Hematopoietic multipotent progenitor cell (in vitro differentiated cells): ENCODE data around the gene LIMS1. TPM values are rescaled to one million over a fixed set of nuclear protein-coding genes. Genes with fewer than 3 reads are reported as not detected.
A peak's percentile ranks its signal among the peaks of the same experiment; 100 is the strongest.
"Not testable (repeated sequence)": the region's sequence is repeated elsewhere in the genome, so short reads cannot be mapped to it uniquely, and the experiment has no call there.

Experiments
- DNase-seq, 3 donors: peaks; one replicate each; pipeline ENCODE4 v3.0.0-alpha.2; 2011 to 2015; ENCODE audit warnings: low read depth in 2 of 3, low spot score in 2 of 3
- total RNA-seq: library from RNA; depleted of rRNA; stranded (reverse); fragments of >200 nt; gene quantifications from one replicate; pipeline ENCODE4 v1.2.3, GENCODE V29; 2012

The LIMS1 gene
- total RNA-seq, 1 donor = 198 TPM

DNA sequence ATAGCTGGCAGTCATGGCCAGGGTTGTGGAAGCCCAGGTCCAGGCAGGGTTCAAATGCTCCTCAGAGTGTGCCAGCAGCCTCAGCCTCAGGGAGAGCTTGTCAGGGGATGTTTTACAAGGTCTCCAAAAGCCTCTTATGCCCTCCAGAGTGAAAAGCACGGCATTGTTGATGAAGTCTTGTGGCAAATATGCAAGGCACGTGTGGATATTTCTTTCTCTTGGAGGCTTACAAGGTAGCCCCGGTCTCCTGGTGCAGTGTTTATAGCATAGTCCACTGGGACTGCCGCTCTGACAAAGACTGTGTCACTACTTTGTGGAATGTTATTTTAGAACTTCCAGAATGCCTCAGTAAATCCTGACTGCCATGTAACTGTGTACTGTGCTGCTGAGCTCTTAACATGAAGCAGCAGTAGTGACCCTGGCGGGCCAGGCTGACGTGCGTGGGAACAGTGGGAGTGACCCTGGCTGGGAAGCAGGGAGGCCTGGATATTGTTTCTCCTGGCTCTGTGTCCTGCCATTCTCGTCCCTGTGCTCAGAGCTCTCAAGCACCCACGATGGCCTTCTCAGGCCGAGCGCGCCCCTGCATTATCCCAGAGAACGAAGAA lies 120.4 kb downstream of the LIMS1 start:
- not testable (repeated sequence) for DNase-seq

DNA sequence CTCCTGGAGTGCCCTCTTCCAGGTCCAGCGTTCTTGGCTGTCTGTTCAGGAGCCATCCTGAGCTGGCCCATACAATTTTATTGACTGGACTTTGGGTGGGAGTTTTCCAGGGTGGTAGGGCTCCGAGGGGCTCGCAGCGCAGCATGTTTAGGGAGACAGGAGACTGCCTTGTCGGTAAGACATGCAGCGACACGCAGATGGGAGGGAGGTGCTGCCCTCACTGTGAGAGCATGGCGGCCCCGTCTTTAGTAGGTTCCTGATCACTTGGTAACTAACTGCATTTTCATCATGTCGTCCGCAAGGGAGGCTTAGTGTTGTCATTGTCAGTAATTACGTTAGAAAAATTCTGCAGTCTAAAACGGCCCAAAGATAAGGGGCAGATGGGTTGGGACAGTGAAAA lies 121.0 kb downstream of the LIMS1 start:
- not testable (repeated sequence) for DNase-seq

DNA sequence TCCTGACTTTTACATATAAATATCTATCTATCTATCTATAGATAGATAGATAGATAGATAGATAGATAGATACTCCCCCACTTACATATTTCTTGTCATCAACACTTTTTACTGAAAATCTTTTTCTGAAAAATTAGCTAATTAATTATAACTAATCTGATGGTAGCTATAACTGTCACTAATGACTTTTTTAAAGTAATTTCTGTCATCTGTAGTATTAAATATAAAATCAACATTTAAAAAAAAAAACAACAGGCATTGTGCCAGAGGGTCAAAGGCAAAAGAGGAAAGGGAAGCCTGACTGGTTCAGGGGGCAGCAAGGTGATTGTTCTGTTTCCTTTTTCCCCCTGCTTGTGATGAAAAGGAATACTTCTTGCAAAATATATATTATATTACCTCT lies 122.0 kb downstream of the LIMS1 start:
- not testable (repeated sequence) for DNase-seq

DNA sequence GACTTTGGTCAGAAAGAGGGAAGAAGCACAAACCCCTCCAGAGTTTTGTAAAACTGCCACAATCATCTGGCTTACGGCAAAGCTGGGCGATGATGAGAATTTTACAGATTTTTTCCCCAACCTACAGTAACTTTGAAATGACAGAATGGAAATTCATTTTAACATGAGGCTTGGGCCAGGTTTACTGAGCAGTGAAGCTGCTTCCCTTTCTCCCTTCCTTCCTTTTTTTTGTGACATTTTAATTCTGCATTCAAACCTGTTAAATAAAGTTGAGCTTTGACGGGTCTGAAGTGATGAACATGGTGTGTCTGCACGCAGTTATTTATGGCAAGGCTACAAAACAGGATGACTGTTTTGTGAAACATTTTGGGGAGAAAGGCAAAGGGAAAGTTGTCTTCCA lies 123.2 kb downstream of the LIMS1 start:
- DNase-seq = peak in 1 of 3 donors; percentile 76

DNA sequence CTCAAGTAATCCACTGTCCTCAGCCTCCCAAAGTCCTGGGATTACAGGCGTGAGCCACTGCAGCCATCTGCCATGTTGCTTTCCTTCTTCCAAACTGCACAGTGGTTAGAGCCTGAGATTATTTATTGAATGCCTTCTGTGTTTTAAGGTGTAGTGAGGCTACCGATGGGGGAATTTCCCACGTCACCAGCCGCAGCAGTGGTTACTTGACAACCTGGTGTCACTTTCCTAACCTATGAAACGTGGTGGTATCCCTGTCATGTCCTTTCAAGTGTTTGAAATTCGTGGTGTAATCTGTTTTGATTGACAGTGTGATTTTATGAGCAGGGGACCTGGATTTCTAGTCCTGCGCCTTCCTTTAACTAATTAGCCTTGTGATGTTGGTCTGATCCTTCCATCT lies 124.3 kb downstream of the LIMS1 start:
- not testable (repeated sequence) for DNase-seq

DNA sequence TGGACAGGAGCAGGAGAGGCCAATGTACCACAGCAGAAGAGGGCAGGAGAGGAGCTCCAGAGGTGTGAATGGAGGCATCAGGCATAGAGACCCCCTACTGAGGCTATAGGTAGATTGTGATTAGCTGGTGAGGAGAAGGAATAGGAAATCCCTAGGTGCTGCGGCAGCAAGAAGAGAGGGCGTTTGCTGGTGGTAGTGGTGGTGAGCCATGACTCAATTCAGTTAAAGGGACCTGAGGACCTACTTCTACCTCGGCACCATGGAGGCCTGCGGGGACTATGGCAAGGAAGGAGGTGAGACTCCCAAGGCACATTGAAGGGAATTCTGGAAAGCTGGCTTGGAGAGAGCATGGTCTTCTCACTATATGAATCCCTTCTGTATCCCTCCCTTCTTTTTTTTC lies 127.2 kb downstream of the LIMS1 start:
- not testable (repeated sequence) for DNase-seq

DNA sequence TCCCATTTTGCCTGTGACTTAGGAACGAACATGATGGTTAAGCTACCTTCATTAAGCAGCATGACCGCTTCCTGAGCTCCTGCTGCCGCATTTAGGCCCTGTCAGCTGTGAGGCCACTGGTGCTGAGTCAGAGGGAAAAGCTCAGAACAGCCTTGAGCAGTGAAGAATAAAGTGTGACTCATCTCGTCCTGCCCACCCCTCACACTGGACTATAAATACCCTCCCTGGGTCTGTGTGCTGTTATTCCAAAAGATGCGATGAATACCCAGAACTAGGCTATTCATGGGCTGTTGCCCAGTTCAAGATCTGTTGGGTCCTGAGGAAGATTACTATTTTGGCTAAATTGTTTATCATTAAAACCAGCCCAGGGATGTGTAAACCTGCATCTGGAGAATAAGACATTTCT lies 127.9 kb downstream of the LIMS1 start:
- DNase-seq = peak in 2 of 3 donors; percentile 63 to 68

DNA sequence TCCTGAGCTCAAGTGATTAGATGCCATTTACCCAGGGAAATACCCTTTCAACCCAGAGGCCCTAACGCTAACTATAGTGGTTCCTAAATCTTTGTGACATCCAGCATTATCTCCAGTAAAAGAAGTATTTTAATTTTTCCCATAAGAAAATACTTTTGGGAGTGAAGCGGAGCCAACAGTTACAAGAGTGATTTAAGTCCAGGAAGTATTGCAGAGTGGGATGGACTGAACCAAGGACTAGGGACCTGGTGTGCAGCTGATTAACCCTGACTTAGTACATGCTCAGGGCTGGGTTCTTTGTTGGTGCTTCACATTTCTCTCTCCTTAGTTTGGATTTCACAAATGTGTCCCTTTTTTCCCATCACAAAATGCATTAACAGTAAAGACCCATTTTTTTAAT lies 129.1 kb downstream of the LIMS1 start:
- DNase-seq = not testable (repeated sequence)

DNA sequence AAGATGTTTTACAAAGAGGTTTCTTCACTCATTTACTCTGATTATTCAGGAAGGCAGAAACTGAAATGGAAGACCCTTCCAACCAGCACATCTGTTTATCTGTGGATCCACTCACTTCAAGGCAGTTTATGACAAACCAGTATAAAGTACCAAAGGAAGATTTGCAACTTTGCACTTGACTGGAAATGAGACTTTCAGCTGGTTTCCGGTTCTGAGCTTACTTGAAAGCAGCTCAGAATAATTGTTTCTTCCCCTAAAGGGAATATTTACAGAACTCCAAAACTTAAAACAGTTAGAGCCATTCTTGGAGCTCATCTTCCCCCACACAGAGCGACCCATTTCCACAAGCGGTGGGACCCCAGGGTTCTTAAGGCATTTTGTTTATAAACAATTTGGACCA lies 129.8 kb downstream of the LIMS1 start:
- not testable (repeated sequence) for DNase-seq

DNA sequence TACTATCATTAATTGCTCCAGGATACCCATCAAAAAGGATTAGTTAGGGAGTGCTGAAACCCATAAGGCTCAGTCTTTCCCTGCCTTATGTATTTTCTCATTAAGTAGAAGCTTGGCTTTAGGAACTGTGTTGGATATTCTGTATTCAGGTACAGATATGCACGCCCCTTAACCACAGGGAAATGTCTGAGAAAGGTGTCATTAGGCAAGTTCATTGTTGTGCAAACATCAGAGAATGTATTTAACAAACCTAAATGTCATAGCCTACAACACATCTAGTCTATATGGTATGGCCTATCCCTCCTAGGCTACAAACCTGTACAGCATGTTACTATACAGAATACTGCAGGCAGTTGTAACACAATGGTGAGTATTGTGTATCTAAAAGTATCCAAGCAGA lies 130.7 kb downstream of the LIMS1 start:
- DNase-seq = not testable (repeated sequence)

DNA sequence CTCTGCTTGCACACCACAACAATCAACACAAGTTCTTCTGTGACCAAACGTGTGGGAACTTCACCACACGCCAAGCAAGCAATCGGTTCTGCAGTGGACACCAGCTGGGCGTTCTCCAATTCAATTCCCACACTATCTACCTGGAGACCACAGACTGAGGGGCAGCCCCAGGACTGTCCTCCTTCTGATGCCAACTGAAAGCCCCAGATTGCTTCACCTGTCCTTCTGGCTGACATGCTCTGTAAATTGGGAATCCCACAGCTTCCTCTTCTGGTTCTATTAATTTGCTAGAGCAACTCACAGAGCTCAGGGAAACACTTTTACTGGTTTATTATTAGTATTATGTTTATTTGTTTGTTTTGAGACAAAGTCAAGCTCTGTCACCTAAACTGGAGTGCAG lies 131.7 kb downstream of the LIMS1 start:
- DNase-seq = not testable (repeated sequence)

DNA sequence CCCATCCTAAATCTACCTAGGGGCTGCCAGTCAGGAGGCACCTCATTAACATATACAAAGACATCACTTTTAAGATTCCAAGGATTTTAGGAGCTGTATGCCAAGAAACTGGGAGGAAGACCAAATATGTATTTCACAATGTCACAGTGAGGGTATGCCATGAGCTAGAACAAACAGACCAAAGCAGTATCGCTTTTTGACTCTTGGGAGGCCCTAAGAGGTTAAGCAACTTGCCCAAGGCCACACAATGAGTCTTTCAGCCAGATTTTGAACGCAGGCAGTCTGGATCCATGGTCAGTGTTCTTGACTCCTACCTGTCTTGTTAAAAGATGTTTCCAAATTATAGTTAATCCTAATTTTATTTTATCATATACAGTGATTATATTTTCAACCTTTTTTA lies 132.9 kb downstream of the LIMS1 start:
- not testable (repeated sequence) for DNase-seq

DNA sequence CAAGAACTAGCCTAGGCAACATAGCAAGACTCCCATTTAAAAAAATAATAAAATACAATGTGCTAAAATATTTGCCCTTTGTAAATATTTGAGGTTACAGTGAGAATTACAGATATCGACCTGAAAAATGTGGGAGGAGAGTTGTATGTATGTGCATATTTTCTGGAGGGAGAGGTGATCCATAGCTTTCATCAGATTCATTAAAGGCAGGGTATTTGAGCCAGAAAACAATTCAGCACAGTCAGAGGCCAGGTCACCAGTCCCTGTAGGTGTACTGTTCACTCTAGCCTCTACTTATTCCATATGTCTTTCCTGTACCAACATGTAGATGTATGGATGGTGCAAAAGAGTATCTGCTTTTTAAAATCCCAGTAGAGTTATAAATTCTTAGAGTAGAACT lies 136.0 kb downstream of the LIMS1 start:
- not testable (repeated sequence) for DNase-seq

DNA sequence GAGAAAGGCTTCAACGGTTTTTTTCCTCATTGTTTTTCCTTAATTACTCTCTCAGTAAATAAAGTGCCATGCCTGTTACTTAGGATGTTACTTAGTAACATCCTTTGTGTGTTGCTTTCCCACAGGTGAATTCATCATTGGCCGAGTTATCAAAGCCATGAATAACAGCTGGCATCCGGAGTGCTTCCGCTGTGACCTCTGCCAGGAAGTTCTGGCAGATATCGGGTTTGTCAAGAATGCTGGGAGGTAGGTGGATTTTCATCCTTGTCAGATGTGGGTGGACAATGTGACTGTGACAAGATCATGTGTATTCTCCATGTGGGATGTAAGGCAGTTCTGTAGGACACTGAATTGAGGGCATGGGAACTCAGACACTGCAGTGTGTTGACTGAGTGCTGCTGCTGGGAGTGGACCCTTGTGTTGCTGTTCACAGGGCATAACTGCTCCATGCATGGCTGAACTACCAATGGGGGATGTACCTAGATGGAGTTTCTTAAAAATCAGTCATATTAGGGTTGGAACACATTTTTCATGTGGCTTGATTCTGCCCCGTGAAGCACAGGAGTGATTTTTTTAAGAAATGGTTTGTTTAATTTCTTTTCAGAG lies 138.0 kb downstream of the LIMS1 start:
- not testable (repeated sequence) for DNase-seq

DNA sequence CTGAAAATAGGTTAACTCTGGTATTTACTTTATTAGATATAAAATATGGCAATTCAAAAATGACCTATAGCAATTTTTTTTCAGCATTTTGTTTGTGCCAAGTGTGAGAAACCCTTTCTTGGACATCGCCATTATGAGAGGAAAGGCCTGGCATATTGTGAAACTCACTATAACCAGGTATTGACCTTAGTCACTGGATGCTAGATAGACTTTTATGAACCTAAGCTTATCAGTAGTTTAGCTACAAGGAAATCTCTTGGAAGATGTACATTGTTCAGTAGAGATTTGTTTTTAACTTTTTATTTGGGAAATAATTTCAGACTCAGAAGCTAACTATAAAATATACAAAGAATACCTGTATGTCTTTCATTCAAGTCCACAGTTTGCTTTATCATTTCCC lies 142.3 kb downstream of the LIMS1 start:
- DNase-seq = not testable (repeated sequence)

DNA sequence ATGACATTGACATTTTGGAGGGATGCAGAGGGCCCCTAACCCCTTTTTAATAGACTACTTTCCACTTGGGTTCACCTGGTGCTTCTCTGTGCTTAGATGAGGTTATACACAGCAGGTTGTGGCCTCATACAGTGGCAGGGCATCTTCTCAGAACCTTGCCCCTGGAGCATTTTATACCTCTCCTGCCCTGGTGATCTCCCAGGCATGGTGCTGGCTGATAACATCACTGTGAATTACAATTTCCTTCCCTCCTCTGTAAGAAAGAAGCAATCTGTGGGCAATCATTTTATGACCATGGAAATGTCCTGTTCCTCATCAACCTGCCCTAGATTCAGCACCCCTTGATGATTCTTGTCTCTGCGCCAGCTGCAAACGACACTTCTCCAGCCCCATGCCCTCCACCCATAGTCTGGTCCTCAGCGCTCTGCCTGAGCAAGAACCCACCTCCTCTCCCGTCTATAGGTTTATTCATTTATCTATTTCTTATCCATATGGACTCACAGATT lies 143.0 kb downstream of the LIMS1 start:
- peak in 1 of 3 donors; percentile 16 for DNase-seq

DNA sequence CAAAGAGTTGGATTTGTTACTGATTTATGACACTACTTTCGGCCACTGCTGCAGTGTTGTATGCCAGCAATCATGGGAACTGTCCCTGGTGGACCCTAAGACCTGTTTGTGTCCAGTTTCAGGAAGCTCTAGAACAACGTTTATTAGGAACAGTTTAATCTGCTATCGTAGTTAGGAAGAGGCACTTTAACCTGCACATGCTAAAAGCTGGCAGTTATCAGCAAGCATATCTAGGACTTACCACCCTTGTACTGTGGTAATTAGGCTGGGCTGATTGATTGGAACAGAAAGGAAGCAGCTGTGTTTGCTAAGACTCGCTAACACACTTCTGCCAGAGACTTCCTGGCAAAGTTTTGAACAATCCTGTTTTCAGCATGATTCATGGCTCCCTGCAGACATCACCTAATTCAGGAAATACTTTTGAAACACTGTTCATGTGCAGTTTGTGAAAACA lies 144.0 kb downstream of the LIMS1 start:
- DNase-seq = peak in 2 of 3 donors; percentile 67 to 80

DNA sequence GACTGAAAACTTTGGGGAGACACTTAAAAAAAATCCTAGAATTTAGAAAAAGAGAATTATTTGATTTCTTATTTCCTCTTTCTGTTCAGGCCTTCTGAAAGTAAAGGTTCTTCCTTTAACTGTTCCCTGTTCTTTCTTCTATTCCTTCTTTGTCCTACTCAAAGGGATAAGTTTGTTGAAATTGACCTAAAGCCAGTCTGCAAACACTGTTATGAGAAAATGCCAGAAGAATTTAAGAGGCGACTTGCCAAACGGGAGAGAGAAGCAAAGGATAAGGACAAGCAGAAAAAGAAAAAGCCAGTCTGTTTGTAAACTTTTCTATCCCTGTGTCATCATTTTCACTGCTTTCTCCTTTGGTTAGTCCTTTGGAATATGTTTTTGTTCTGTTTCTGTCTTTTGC lies 146.5 kb downstream of the LIMS1 start:
- not testable (repeated sequence) for DNase-seq

DNA sequence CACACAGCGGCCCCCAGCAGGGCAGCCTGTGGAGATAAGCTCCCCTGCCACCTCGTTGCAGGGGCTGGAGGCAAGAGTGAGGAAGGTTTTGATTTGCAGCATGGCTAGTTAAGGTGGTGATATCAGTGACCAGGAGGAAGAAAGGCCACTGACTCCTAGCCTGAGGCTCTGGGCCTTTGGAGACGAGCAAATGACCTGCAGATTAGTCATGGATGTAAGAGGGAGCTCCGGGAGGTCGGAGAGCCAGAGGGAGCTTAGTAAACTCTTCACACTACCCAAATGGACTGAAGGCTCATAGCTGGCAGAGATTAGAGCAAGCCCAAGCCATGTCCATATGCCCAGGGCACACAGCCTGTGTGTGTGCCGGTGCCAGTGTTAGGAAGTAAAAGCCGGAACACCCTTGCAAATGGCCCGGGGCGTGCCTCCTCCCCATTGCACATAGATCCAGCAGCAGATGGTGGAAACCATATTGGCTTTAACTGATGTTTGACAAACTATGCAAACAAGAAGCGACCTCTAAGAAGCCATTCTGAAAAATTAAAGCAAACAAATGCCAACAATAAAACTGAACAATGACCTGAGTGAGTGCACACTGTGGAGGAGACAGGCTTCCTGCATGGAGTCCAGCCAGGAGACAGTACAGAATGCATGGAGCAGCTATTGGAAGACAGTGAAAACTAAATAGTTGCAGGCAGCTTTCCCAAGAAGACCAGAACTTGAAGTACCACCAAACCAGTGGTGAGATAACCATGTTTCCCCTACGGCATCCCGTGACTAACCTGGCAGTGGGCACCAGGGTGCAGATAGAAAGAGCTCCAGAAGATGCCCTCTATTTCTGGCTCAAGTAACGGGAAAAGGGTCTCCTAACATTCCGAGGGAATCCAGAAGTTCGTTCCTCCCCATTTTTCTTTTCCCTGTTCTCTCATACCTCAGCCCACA lies 154.8 kb downstream of the LIMS1 start:
- not testable (repeated sequence) for DNase-seq

DNA sequence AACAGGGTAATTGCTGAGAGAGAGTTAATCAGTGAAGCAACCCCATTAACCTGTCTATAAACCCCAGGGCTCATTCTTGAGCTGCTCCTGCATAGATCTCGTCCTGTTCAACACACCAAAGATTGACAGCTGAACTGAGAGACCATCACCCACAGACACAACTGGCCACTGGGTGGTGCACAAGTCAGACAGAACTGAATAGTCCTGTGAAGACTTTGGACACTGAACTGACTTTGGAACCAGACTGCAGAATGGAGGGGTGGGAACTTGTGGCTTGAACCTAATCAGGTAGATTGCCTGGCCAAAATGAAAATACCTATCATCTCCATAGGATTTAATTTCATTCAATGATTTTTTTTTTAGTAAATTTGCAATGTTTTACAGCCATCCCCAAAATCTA lies 155.7 kb downstream of the LIMS1 start:
- not testable (repeated sequence) for DNase-seq

DNA sequence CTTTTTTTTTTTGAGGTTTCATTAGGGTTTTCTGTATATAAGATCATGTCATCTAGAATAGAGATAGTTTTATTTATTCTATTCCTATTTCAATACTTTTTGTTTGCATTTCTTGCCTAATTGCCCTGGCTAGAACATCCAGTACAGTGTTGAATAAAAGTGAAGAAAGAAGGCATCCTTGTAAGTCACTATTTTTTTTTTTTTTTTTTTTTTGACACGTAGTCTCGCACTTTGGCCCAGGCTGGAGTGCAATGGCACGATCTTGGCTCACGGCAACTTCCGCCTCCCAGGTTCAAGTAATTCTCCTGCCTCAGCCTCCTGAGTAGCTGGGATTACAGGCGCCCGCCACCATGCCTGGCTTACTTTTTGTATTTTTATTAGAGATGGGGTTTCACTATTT lies 157.2 kb downstream of the LIMS1 start:
- DNase-seq = no peak
